GM11168 (cell line): Measurements from ENCODE around the gene TDRD9.

Experiments used
- in situ Hi-C: fragments of 300-500 bp; cut with MboI; formaldehyde crosslinking; loops from one replicate; pipeline ENCODE4 v1.12.0; 2022; ENCODE audit warnings: low sequenced_read_pairs; ENCODE audit not compliant: unreplicated experiment

Gene TDRD9

GRCh38 chr14:104051092-104051813 is 123.0 kb downstream of the TDRD9 start:
- in situ Hi-C loops, result no loop called here

DNA sequence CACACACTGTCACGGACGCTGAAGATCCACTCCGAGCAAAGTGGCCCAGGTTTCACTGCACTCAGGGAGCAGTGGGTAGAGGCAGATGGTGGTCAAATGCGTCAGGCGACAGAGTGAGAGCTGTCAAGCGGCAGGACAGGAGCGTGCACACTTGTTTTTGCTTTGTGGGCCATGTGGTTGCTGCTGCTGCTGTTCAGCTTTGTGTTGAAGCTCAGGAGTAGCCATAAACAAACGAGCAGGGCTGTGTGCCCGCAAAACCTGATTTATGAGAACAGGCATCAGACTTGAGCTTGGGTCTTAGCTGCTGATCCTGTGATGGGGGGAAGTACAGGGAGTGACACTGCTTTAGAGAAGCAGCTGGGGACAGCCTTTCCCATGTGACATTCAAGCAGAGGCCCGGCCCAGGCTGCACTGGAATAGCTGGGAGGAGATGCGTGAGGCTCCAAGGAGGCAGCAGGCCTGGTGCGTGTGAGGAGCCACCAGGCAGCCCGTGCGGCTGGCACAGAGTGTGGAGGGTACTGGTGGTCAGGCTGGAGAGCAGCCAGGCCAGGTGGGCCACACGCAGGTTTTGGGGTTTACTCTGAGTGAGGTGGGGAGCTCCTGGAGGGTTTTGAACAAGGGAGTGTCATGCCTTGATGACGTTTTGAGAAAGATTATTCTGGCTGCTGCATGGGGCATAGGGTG is 126.1 kb downstream of the TDRD9 start:
- in situ Hi-C loops, result no loop called here

DNA sequence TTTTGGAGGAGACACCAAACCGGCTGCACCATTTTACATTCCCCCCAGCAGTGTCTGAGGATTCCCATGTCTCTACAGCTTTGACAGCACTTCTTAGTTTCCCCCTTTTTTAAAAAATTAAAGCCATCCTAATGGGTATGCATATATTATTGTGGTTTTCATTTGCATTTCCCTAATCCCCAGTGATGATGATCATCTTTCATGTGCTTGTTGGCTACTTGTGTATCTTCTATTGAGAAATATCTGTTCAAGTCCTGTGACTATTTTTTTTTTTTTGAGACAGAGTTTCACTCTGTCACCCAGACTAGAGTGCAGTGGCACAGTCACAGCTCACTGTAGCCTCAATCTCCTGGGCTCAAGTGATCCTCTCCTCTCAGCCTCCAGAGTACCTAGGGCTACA is 134.0 kb downstream of the TDRD9 start:
- in situ Hi-C loops, result no loop called here

DNA sequence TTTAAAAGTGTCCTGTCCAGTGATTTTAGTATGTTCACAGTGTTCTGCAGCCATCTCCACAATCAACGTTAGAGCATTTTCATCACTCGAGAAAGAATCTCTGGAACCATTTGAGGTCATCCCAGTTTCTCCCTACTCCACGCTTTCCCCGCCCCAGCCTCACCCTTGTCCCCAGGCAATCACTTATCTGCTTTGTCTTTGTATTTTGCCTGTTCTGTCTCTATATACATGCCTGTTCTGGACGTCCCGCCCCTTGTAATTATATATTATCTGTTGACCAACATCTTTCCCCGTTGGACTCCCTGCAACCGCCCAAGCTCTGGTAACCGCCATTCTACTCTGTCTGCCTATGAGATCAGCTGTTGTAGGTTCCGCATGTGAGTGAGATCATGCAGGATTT is 135.7 kb downstream of the TDRD9 start:
- in situ Hi-C loops, result no loop called here

DNA sequence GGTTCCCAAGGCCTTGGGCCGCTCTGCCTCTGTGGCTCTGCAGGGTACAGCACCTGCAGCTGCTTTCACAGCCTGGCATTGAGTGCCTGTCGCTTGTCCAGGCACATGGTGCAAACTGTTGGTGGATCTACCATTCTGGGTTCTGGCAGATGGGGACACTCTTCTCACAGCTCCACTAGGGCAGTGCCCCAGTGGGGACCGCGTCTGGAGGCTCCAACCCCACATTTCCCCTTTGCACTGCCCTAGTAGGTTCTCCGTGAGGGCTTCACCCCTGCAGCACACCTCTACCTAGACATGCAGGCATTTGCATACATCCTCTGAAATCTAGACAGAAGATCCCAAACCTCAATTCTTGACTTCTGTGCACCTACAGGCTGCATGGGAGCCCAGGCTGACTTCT is 138.0 kb downstream of the TDRD9 start:
- in situ Hi-C loops, result no loop called here

GRCh38 chr14:104066719-104067295 is 138.6 kb downstream of the TDRD9 start:
- in situ Hi-C loops, result no loop called here

- in situ Hi-C loops, result no loop called here
These were observed 141.3 kb downstream of the TDRD9 start for GRCh38 chr14:104069541-104069940.

DNA sequence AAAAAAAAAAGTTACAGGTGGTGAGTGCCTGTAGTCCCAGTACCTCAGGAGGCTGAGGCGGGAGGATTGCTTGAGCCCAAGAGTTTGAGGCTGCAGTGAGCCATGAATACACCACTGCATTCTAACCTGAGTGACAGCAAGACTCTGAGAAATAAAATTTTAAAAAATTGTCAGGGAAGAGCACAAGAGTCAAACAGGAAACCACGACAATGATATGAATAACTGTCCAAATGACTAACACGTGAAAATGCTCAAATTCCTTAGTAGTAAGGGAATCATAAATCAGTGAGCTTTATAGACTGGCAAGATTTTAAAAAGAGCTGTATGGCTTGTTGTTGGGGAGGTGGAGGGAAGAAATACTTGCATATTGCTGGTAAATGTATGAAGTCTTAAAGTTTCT is 144.3 kb downstream of the TDRD9 start:
- in situ Hi-C loops, result no loop called here

- in situ Hi-C loops, result no loop called here
These were observed 145.5 kb downstream of the TDRD9 start for GRCh38 chr14:104073764-104074163.

DNA sequence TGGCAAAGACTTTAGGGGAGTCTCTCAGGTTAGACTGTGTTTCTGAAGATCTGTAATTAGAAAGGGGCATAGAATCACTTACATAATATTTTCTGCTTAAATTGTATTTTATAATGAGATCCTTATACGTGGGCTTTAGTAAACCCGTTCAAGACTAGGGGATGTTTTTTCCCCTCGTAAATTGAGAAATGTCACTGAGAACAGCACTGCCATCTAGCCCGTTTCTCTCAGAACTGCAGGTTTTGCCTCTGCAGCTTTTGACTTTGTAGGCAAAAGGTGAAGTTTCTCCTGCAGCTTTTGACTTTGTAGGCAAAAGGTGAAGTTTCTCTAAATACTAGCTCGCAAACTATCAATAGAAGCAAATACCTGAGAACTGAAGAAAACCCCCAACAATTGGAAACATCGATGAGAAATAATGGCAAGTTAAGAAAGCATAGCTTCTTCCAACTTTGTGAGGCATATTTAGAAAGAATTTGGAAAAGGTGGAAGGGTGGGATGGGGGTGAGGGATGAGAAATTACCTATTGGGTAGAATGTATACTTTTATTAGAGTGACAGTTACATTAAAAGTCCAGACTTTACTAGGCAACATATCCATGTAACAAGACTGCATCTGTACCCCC is 147.4 kb downstream of the TDRD9 start:
- in situ Hi-C loops, result no loop called here

DNA sequence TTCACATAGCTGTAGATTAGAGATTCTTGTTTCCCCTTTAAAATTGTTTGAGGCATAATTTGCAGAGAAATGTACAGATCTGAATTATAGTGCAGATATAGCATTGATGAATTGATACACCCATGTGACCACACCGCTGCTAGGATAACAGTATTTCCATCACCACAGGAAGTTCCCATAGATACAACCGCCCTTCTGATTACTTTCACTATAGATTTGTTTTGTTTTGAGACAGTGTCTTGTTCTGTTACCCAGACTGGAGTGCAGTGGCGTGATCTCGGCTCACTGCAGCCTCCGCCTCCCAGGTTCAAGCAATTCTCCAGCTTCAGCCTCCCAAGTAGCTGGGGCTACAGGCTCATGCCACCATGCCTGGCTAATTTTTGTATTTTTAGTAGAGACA is 148.5 kb downstream of the TDRD9 start:
- in situ Hi-C loops, result no loop called here

DNA sequence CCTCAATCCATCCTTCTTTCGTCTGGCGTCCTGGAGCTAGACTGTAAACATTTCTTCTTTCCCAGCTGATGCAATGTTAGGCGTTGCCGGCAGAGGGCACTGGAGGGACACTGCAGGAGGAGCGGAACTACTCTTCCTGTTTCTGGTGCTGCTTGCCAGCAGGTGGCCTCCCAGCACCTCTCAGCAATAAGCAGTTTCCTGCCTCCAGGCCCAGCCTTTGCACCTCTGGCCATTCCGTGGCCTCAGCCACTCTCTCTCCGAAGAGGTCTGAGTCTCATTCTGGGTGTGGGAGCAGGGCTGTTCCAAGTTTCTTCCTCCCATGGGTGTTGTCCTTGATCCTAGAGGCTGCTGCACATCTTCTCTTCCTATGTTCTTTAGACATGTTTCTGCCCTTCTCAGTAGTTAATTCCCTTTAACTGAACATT is 149.8 kb downstream of the TDRD9 start:
- in situ Hi-C loops, result no loop called here

DNA sequence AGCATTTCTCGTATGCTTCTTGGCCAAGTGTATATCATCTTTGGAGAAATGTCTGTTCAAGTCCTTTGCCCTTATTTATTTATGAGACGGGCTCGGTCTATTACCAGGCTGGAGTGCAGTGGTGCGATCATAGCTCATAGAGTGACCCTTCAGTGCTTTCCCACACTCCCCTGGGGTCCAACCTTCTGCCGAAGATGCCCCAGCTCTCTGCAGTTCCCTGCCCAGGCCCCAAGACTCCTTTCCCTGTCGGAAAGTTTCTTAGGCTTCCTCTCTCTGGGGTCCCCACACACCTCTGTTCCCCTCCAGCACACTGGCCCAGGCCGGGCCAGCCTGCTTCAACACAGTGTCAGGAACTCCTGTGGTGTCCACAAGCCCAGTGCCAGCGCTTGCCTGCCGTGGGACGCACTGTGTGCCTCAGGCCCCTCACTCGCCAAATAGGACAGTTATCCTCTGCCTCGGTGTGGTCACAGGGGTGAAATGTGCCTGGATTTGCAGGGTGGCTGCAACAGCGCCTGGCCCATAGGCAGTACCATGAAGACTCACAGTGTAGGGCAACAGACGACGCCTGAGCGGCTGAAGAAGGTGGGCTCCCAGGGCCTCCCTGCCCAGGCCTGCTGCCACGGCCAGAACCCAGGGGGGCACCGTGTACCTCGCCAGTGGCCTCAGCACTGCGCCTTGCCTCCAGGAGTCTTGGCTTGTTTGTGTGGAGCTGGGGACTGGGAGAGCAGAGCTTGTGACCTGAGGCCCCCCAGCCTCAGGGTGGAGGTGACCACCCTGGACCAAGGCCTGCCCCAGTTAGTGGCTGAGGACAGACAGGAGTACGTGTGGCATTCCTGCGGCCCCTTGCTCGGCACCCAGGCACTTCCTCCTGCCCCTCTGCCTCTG is 152.4 kb downstream of the TDRD9 start:
- in situ Hi-C loops, result no loop called here

GRCh38 chr14:104081261-104081835 is 153.1 kb downstream of the TDRD9 start:
- in situ Hi-C loops, result no loop called here

DNA sequence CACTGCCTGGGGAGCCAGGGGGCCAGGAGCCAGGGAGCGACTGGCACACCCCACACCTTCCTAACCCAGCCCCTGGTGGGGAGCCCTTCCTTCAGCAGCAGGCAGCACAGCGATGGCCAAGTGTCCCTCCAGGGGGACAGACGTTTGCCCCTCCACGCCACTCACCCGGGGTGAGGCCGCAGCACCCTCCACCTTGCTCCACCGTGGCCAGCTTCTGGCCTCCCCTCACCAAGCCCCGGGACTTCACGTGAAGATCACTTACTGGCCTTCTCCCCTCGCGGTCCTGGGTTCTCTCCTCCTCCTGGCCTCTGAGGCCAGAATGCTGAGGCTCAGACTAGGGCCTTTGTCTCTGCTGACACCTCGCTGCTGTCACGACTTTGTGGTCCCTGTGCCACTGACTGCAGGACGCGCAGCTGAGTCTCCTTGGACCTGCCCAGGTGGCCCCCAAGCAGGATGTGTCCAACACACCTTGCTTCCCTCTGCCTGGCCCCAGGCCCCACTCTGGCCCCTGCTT is 153.8 kb downstream of the TDRD9 start:
- in situ Hi-C loops, result no loop called here

- in situ Hi-C loops, result no loop called here
These were observed 154.6 kb downstream of the TDRD9 start for GRCh38 chr14:104082807-104083206.

GRCh38 chr14:104084251-104085002 is 156.2 kb downstream of the TDRD9 start:
- in situ Hi-C loops, result no loop called here

GRCh38 chr14:104085032-104085888 is 157.0 kb downstream of the TDRD9 start, which contains the start of gene ASPG:
TSS of gene ASPG (plus strand) at chr14:104085700. CDS start at chr14:104085771, 71 bp downstream.
- in situ Hi-C loops, result no loop called here
